Kidney glomerular epithelial cell (primary cell): ENCODE data around the gene APOA1.

Experiments used
- DNase-seq: peaks from one replicate; lab custom pipeline; 2025; lab: John Stamatoyannopoulos, UW

Gene APOA1

GRCh38 chr11:116788975-116789374, 48.4 kb downstream of the APOA1 start:
- DNase-seq = no peak

GRCh38 chr11:116788534-116788933, 48.9 kb downstream of the APOA1 start:
- no peak for DNase-seq

GRCh38 chr11:116787786-116788486, 49.5 kb downstream of the APOA1 start, which contains the start of gene ZPR1:
TSS of gene ZPR1 (minus strand) at chr11:116788023. CDS start at chr11:116787990, 33 bp downstream.
- DNase-seq = peak; percentile 55

- DNase-seq = no peak
Observed at GRCh38 chr11:116787436-116787785, 50.0 kb downstream of the APOA1 start.

- DNase-seq = no peak
Observed at GRCh38 chr11:116786966-116787365, 50.5 kb downstream of the APOA1 start.

GRCh38 chr11:116786326-116786725, 51.1 kb downstream of the APOA1 start:
- no peak for DNase-seq
